ENCODE results near the gene BCL11A.

BCL11A gene

GRCh38 chr2:60496475-60496874 is 57.0 kb downstream of the BCL11A start:
- H3K4me3 ChIP-seq (replicated peaks in 1 of 2; ENCODE audit: low read depth in 2 of 2, low read length in 2 of 2): no peak overlapping the region

GRCh38 chr2:60495041-60495625 is 58.3 kb downstream of the BCL11A start:
- DNase-seq (ENCODE audit: low read depth in 2 of 2): no peak
- H3K4me3 ChIP-seq (replicated peaks in 1 of 2; ENCODE audit: low read depth in 2 of 2, low read length in 2 of 2): no peak overlapping the region
- TF ChIP-seq CTCF (IDR thresholded peaks at IDR 0.05; ENCODE audit: low read depth, low read length): no peak

More at GRCh38 chr2:60496475-60496874, 57.0 kb downstream of the BCL11A start:
- TF ChIP-seq CTCF (IDR thresholded peaks at IDR 0.05; ENCODE audit: low read depth, low read length): no peak
- no peak for DNase-seq (ENCODE audit: low read depth in 2 of 2)

- DNase-seq (ENCODE audit: low read depth in 2 of 2): no peak
- TF ChIP-seq CTCF (IDR thresholded peaks at IDR 0.05; ENCODE audit: low read depth, low read length): no peak
- H3K4me3 ChIP-seq (replicated peaks in 1 of 2; ENCODE audit: low read depth in 2 of 2, low read length in 2 of 2): no peak overlapping the region
Observed at GRCh38 chr2:60493804-60494387, 59.6 kb downstream of the BCL11A start.

- H3K4me3 ChIP-seq (replicated peaks in 1 of 2; ENCODE audit: low read depth in 2 of 2, low read length in 2 of 2): no peak overlapping the region
- no peak for TF ChIP-seq CTCF (IDR thresholded peaks at IDR 0.05; ENCODE audit: low read depth, low read length)
- DNase-seq (ENCODE audit: low read depth in 2 of 2): no peak
Observed at GRCh38 chr2:60492548-60492947, 60.9 kb downstream of the BCL11A start.

GRCh38 chr2:60490848-60491247 is 62.6 kb downstream of the BCL11A start:
- no peak for TF ChIP-seq CTCF (IDR thresholded peaks at IDR 0.05; ENCODE audit: low read depth, low read length)
- no peak for DNase-seq (ENCODE audit: low read depth in 2 of 2)
- H3K4me3 ChIP-seq (replicated peaks in 1 of 2; ENCODE audit: low read depth in 2 of 2, low read length in 2 of 2): no peak overlapping the region

- no peak for DNase-seq (ENCODE audit: low read depth in 2 of 2)
- H3K4me3 ChIP-seq (replicated peaks in 1 of 2; ENCODE audit: low read depth in 2 of 2, low read length in 2 of 2): no peak overlapping the region
- TF ChIP-seq CTCF (IDR thresholded peaks at IDR 0.05; ENCODE audit: low read depth, low read length): no peak
Observed at GRCh38 chr2:60490441-60490840, 63.0 kb downstream of the BCL11A start.

- no peak for DNase-seq (ENCODE audit: low read depth in 2 of 2)
- H3K4me3 ChIP-seq (replicated peaks in 1 of 2; ENCODE audit: low read depth in 2 of 2, low read length in 2 of 2): no peak overlapping the region
- no peak for TF ChIP-seq CTCF (IDR thresholded peaks at IDR 0.05; ENCODE audit: low read depth, low read length)
Observed at GRCh38 chr2:60489289-60489688, 64.2 kb downstream of the BCL11A start.

All from cardiac fibroblast (primary cell).